ENCODE data around the gene NOP16. TPM values are rescaled to one million over a fixed set of nuclear protein-coding genes. Genes with fewer than 3 reads are reported as not detected.

The NOP16 gene
- total RNA-seq, 1 donor from 2014 or later = 19.1 TPM

DNA sequence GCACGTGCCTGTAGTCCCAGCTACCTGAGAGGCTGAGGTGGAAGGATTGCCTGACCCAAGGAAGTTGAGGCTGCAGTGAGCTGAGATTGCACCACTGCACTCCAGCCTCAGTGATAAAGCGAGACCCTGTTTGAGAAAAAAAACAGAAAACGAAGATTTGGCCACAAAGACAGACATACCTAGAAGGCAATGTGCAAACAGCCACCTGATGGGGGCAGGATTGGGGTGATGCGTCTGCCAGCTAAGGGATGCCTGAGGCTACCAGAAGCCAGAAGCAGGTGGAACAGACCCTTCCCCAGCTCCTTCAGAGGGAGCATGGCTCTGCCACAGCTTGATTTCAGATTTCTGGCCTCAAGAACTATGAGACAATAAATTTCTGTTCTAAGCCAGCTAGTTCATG lies 3.1 kb upstream of the NOP16 start:
- DNase-seq = no peak
- intact Hi-C loops (cut with micrococcal nuclease) = no loop called here
- Histone ChIP-seq H3K36me3 (peaks cover 49% of the 10 kb centered on the region), H3K27ac (replicated peaks) (peak overlapping the region; percentile 99), H3K27me3 (ENCODE audit: low read depth) (no peaks in the 10 kb centered on the region), H3K4me3 (no peak overlapping the region), H3K4me1 (peaks cover 61% of the 10 kb centered on the region), H3K9me3 (replicated peaks) (no peaks in the 10 kb centered on the region)
- TF ChIP-seq, protein P1, sequence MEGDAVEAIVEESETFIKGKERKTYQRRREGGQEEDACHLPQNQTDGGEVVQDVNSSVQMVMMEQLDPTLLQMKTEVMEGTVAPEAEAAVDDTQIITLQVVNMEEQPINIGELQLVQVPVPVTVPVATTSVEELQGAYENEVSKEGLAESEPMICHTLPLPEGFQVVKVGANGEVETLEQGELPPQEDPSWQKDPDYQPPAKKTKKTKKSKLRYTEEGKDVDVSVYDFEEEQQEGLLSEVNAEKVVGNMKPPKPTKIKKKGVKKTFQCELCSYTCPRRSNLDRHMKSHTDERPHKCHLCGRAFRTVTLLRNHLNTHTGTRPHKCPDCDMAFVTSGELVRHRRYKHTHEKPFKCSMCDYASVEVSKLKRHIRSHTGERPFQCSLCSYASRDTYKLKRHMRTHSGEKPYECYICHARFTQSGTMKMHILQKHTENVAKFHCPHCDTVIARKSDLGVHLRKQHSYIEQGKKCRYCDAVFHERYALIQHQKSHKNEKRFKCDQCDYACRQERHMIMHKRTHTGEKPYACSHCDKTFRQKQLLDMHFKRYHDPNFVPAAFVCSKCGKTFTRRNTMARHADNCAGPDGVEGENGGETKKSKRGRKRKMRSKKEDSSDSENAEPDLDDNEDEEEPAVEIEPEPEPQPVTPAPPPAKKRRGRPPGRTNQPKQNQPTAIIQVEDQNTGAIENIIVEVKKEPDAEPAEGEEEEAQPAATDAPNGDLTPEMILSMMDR (IDR thresholded peaks at IDR 0.05; ENCODE audit: borderline replicate concordance) = no peak

DNA sequence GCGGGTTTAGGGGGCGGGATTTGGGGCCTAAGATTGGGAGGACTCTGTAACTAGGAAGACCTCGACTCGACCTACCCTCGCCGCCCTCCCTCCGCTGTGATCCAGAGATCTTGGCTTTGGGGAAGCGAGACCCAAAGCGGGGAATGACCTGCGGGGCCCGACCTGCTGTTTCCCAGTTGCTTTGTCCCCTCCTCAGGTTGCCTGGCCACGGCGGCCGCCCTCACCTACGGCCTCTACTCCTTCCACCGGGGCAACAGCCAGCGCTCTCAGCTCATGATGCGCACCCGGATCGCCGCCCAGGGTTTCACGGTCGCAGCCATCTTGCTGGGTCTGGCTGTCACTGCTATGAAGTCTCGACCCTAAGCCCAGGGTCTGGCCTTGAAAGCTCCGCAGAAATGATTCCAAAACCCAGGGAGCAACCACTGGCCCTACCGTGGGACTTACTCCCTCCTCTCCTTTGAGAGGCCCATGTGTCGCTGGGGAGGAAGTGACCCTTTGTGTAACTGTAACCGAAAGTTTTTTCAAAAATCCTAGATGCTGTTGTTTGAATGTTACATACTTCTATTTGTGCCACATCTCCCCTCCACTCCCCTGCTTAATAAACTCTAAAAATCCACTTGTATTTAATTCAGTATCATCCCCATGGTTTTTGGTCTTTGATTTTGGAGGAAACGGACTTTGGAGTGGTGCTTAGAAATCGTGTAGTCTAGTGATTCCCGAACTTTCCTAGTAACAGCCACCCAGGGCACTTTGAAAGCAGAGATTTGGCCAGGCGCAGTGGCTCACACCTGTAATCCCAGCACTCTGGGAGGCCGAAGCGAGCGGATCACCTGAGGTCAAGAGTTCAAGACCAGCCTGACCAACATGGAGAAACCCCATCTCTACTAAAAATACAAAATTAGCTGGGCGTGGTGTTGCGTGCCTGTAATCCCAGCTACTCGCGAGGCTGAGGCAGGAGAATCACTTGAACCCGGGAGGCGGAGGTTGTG lies 1.0 kb upstream of the NOP16 start:
- Histone ChIP-seq H3K27ac (replicated peaks) (peak overlapping the region; percentile 99), H3K27me3 (ENCODE audit: low read depth) (no peaks in the 10 kb centered on the region), H3K9me3 (replicated peaks) (no peaks in the 10 kb centered on the region), H3K4me1 (peaks cover 42% of the 10 kb centered on the region), H3K4me3 (peak overlapping the region; percentile 87), H3K36me3 (peaks cover 64% of the 10 kb centered on the region)
- DNase-seq = no peak
- TF ChIP-seq, protein P1 (IDR thresholded peaks at IDR 0.05; ENCODE audit: borderline replicate concordance) = no peak
- intact Hi-C loops (cut with micrococcal nuclease) = no loop called here

DNA sequence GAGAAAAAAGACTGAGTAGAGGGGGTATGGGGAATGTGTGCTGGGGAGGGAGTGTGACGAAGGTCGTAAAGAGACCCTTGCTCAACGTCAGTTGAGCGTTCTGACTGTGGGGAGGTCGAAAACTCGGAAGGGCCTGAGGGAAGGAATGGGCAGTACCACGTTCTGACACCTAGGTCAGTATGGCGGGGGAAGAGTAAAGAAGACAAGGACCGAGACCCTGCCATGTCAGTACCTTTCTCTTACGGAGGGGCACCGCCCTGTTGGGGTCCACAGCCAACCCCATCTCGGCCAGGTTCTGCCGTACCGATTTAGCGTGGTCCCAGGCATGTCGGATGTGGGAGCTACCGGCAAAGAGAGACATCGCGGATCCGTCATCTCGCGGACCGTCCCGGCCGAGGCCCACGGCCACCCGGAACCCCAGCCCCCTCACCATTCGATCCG lies 375 bp downstream of the NOP16 start:
- peaks cover 39% of the 10 kb centered on the region for H3K4me1 ChIP-seq
- TF ChIP-seq, protein P1 (IDR thresholded peaks at IDR 0.05; ENCODE audit: borderline replicate concordance) = no peak
- intact Hi-C loops (cut with micrococcal nuclease) = no loop called here
- H3K27ac ChIP-seq (replicated peaks) = peak overlapping the region; percentile 99
- H3K27me3 ChIP-seq (ENCODE audit: low read depth) = no peaks in the 10 kb centered on the region
- DNase-seq = no peak
- no peaks in the 10 kb centered on the region for H3K9me3 ChIP-seq (replicated peaks)
- peak overlapping the region; percentile 87 for H3K4me3 ChIP-seq
- H3K36me3 ChIP-seq = peaks cover 65% of the 10 kb centered on the region

DNA sequence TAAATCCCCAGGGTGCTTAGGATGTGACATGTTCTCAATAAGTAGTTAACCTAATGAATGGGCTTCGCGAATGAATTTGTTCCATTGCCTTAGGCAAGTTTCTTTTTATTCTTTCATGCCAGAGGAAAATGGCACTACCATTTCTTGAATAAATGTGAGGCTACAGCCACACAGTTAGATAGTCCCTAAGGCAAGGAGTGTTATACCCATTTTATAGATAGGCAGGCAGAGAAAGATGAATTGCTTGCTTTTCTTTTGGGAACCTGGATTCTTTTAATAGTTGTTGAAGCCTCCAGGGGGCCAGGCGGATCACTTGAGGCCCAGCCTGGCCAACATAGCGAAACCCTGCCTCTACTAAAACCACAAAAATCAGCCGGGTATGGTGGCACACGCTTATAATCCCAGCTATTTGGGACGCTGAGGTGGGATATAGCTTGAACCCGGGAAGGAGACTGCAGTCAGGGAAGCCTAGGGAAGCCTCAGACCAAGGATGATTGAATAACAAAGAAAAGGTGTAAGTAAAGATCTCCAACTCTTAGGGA lies 943 bp downstream of the NOP16 start:
- Histone ChIP-seq H3K36me3 (peaks cover 65% of the 10 kb centered on the region), H3K9me3 (replicated peaks) (no peaks in the 10 kb centered on the region), H3K4me1 (peaks cover 42% of the 10 kb centered on the region), H3K27me3 (ENCODE audit: low read depth) (no peaks in the 10 kb centered on the region), H3K27ac (replicated peaks) (no peak overlapping the region), H3K4me3 (peak overlapping the region; percentile 87)
- DNase-seq = no peak
- intact Hi-C loops (cut with micrococcal nuclease) = no loop called here
- TF ChIP-seq, protein P1 (IDR thresholded peaks at IDR 0.05; ENCODE audit: borderline replicate concordance) = no peak

DNA sequence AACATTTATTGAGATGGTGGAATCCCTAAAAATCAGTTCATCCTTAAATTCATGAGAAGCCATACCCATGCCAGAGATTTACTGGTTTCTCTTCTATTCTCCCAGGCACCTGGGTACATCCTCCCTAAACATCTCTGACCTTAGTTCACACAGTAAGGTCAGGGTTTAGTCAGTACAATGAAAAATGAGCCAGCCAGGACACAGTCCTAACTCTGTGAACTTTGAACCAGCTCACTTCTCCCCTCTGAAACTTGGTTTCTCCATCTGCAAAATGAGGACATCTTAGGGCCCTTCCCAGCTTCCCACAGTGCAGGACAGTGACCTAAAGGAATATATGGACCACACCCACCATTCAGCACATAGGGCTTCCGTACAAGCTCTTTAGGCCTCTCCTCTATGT lies 1.9 kb downstream of the NOP16 start:
- Histone ChIP-seq H3K27me3 (ENCODE audit: low read depth) (no peaks in the 10 kb centered on the region), H3K9me3 (replicated peaks) (no peaks in the 10 kb centered on the region), H3K4me3 (no peak overlapping the region), H3K4me1 (peaks cover 50% of the 10 kb centered on the region), H3K27ac (replicated peaks) (no peak overlapping the region), H3K36me3 (peaks cover 64% of the 10 kb centered on the region)
- intact Hi-C loops (cut with micrococcal nuclease) = no loop called here
- TF ChIP-seq, protein P1 (IDR thresholded peaks at IDR 0.05; ENCODE audit: borderline replicate concordance) = no peak
- DNase-seq = no peak

Data from left ventricle myocardium inferior (tissue), 1 donor.